Measurements from ENCODE around the gene DDO.

GRCh38 chr6:110434961-110435602, 19.7 kb upstream of the DDO start:
- TF ChIP-seq CTCF (IDR thresholded peaks at IDR 0.05 in 4 of 5, conservative IDR thresholded peaks at IDR 0.05 in 1 of 5) (no peak), POLR2A (IDR thresholded peaks at IDR 0.05) (no peak)
